Measurements from ENCODE around the gene SOS2. TPM values are rescaled to one million over a fixed set of nuclear protein-coding genes. Genes with fewer than 3 reads are reported as not detected.

Gene SOS2
- total and polyA plus RNA-seq, 2 of the 8 experiments (the other 6 are each of a cell fraction or from before 2014, with no cell fraction given) = 2.8 to 12.7 TPM

GRCh38 chr14:50156111-50156510, 75.3 kb downstream of the SOS2 start:
- H3K4me1 ChIP-seq (replicated peaks in 1 of 4; ENCODE audit: control insufficient read depth in 3 of 4, insufficient read depth in 4 of 4, low read length in 3 of 4) = no peaks in the 10 kb centered on the region
- 88% methylated on average over 4 of the region's 4 CpGs; no CpG with 5 or more reads in 1 of the 2 experiments for WGBS, 2 experiments (ENCODE audit: extremely low coverage in 1 of 2, insufficient coverage in 1 of 2, insufficient read length in 1 of 2, insufficient replicate concordance in 2 of 2, low coverage in 1 of 2, low lambda C conversion rate in 2 of 2, missing lambda C conversion rate in 1 of 2)

More at GRCh38 chr14:50156111-50156510, 75.3 kb downstream of the SOS2 start:
- Histone ChIP-seq H2BK20ac (ENCODE audit: low read length) (no peak overlapping the region), H3K56ac (replicated peaks; ENCODE audit: insufficient read length, low read depth, low read length) (no peak overlapping the region), H3K9ac (replicated peaks in 1 of 4; ENCODE audit: extremely low read depth in 1 of 4, low read depth in 3 of 4, low read length in 3 of 4) (no peak overlapping the region), H2AFZ (ENCODE audit: low read length) (no peak overlapping the region), H3K27me3 (replicated peaks in 1 of 4; ENCODE audit: control insufficient read depth in 3 of 4, extremely low read depth in 1 of 4, insufficient read depth in 3 of 4, low read length in 3 of 4) (no peaks in the 10 kb centered on the region), H3K4me3 (ENCODE audit: extremely low read depth in 1 of 4, insufficient read depth in 2 of 4, low read depth in 3 of 4, low read length in 4 of 4) (no peak overlapping the region), H4K91ac (replicated peaks; ENCODE audit: insufficient read length, low read length) (no peak overlapping the region), H3K79me2 (ENCODE audit: control insufficient read depth in 1 of 2, insufficient read depth in 2 of 2, low read length in 2 of 2) (no peaks in the 10 kb centered on the region), H3K9me3 (ENCODE audit: insufficient read depth in 2 of 2, low read depth in 1 of 2, low read length in 1 of 2) (no peaks in the 10 kb centered on the region), H2BK12ac (ENCODE audit: low read depth, low read length) (no peak overlapping the region), H2BK15ac (ENCODE audit: low read length) (no peak overlapping the region), H3K27ac (ENCODE audit: low read depth, low read length) (no peak overlapping the region), H4K5ac (ENCODE audit: insufficient read length, low read depth, low read length) (no peak overlapping the region), H3K4me2 (ENCODE audit: insufficient read depth in 1 of 2, low read depth in 2 of 2, low read length in 2 of 2) (no peak overlapping the region), H3K23me2 (ENCODE audit: low read depth, low read length) (no peaks in the 10 kb centered on the region), H4K20me1 (replicated peaks in 1 of 2; ENCODE audit: control insufficient read depth in 1 of 2, insufficient read depth in 2 of 2, low read length in 2 of 2) (no peaks in the 10 kb centered on the region), H4K8ac (ENCODE audit: extremely low read depth, insufficient read depth, low read length) (no peak overlapping the region), H3K18ac (ENCODE audit: extremely low read depth, low read length) (no peak overlapping the region), H2BK120ac (replicated peaks; ENCODE audit: low read depth, low read length) (no peak overlapping the region), H3K23ac (ENCODE audit: insufficient read length) (no peak overlapping the region), H3K36me3 (ENCODE audit: control insufficient read depth in 2 of 4, insufficient read depth in 4 of 4, low read length in 3 of 4) (peaks cover 0 to 3% (median 0%) of the 10 kb centered on the region in 4 experiments; a peak in 2 of 8 replicates), H3K79me1 (ENCODE audit: low read depth, low read length) (no peaks in the 10 kb centered on the region), H2AK5ac (ENCODE audit: low read depth, low read length) (no peak overlapping the region), H2BK5ac (ENCODE audit: low read depth, low read length) (no peak overlapping the region), H3K4ac (replicated peaks; ENCODE audit: insufficient read length, low read depth, low read length) (no peak overlapping the region), H3K14ac (ENCODE audit: insufficient read length) (no peak overlapping the region)
- ChIA-PET POLR2A (ENCODE audit: partially characterized antibody) (interaction anchor here (0.7 kb wide), 1 partner anchor 64 kb away, joined by 3 read pairs; no protein-coding TSS in a partner anchor), CTCF (ENCODE audit: partially characterized antibody) (no interaction called here)
- TF ChIP-seq BCL11A (IDR thresholded peaks at IDR 0.05; ENCODE audit: low read depth in 2 of 2, low read length in 2 of 2) (no peak), KDM4A (IDR thresholded peaks at IDR 0.05; ENCODE audit: low read depth, low read length, severe bottlenecking) (no peak), EZH2 (IDR thresholded peaks at IDR 0.05; ENCODE audit: low read depth, low read length, severe bottlenecking) (no peak), RXRA (IDR thresholded peaks at IDR 0.05; ENCODE audit: insufficient read depth, low read depth, low read length) (no peak), SIRT6 (IDR thresholded peaks at IDR 0.05; ENCODE audit: low read length) (no peak), EGR1 (IDR thresholded peaks at IDR 0.05; ENCODE audit: borderline replicate concordance, low read depth, low read length) (no peak), RFX5 (IDR thresholded peaks at IDR 0.05; ENCODE audit: borderline replicate concordance, low read depth, low read length) (no peak)
- FAIRE-seq (no peak), DNase-seq (ENCODE audit: low read depth in 1 of 2, low spot score in 2 of 2) (no peak)

All from H1 (cell line).